CD4-positive, alpha-beta T cell (primary cell): ENCODE data around the gene ANO10. TPM values are rescaled to one million over a fixed set of nuclear protein-coding genes. Genes with fewer than 3 reads are reported as not detected.

ENCODE experiments used
- ATAC-seq: fragments of 200-7000 bp; cut with Tn5 transposase; one replicate; pipeline ENCODE4 v1.10.0; 2022; ENCODE audit warnings: mild to moderate bottlenecking; ENCODE audit not compliant: poor library complexity
- CTCF ChIA-PET: fragments of 350-600 bp; sonication (Branson Sonifier 250); formaldehyde crosslinking; loops from one replicate; lab custom pipeline; 2021; ENCODE audit warnings: antibody characterized with exemption, inconsistent platforms; lab: Charles Lee
- POLR2A ChIA-PET: fragments of 350-600 bp; sonication (Branson Sonifier 250); formaldehyde crosslinking; loops from one replicate; lab custom pipeline; 2021; ENCODE audit warnings: antibody characterized with exemption, inconsistent platforms; lab: Charles Lee
- DNase-seq, 14 experiments: peaks; one replicate each; pipeline ENCODE4 v3.0.0-alpha.2; 2013 to 2020; ENCODE audit warnings: mixed read lengths in 2 of 14
- H3K27ac ChIP-seq, 2 donors: one replicate each; pipeline versions ENCODE4 v1.5.1 to v1.7.0; 2013; ENCODE audit warnings: low read length in 2 of 2, low read depth in 1 of 2, mild to moderate bottlenecking in 1 of 2
- H3K27me3 ChIP-seq, 2 experiments: 1 replicate in 1 of 2; 2 replicates in 1 of 2; pipeline versions ENCODE4 v1.6.1 to v1.7.0; 2013; ENCODE audit warnings: low read length in 2 of 2, control low read depth in 1 of 2, mild to moderate bottlenecking in 1 of 2, moderate library complexity in 1 of 2; ENCODE audit not compliant: insufficient read depth in 2 of 2, control insufficient read depth in 1 of 2
- H3K36me3 ChIP-seq: one replicate; pipeline ENCODE4 v1.6.1; 2013; ENCODE audit warnings: low read length, control low read depth; ENCODE audit not compliant: insufficient read depth
- H3K4me1 ChIP-seq: one replicate; pipeline ENCODE4 v1.6.1; 2013; ENCODE audit warnings: low read length, control low read depth; ENCODE audit not compliant: insufficient read depth
- H3K4me3 ChIP-seq: one replicate; pipeline ENCODE4 v1.5.1; 2013; ENCODE audit warnings: mild to moderate bottlenecking, low read length, moderate library complexity
- H3K9me3 ChIP-seq, 2 experiments: 1 replicate in 1 of 2; 2 replicates in 1 of 2; pipeline versions ENCODE4 v1.6.1 to v1.7.0; 2013; ENCODE audit warnings: low read length in 2 of 2, mild to moderate bottlenecking in 2 of 2, control low read depth in 1 of 2, moderate library complexity in 1 of 2; ENCODE audit not compliant: control insufficient read depth in 1 of 2, insufficient read depth in 1 of 2
- H3K27ac Mint-ChIP-seq: one replicate; pipeline ENCODE4 v1.8.0; 2020; ENCODE audit warnings: mixed read lengths
- H3K27me3 Mint-ChIP-seq: one replicate; pipeline ENCODE4 v1.8.0; 2021; ENCODE audit warnings: mixed read lengths
- H3K36me3 Mint-ChIP-seq: one replicate; pipeline ENCODE4 v1.8.0; 2021; ENCODE audit warnings: low read depth, mixed read lengths
- H3K4me1 Mint-ChIP-seq: one replicate; pipeline ENCODE4 v1.8.0; 2021; ENCODE audit warnings: low read depth, mixed read lengths
- H3K4me3 Mint-ChIP-seq: one replicate; pipeline ENCODE4 v1.8.0; 2020; ENCODE audit warnings: mild to moderate bottlenecking, mixed read lengths
- H3K9me3 Mint-ChIP-seq: one replicate; pipeline ENCODE4 v1.8.0; 2020; ENCODE audit warnings: mixed read lengths
- intact Hi-C, 2 experiments: fragments of 100-400 bp; cut with DNase I in 1 of 2; cut with micrococcal nuclease in 1 of 2; formaldehyde crosslinking; loops; one replicate each; pipeline versions ENCODE4 v1.15.1 to v1.9.0; 2023 to 2025; cut with DNase I, micrococcal nuclease
- total RNA-seq, 174 experiments: library from RNA in 2 of 174; stranded (reverse) in 2 of 174; gene quantifications; one replicate each; pipeline ENCODE4 v1.2.3 and lab custom pipeline; 2021 to 2026
- TF ChIP-seq, protein P1 (sequence below): fragments of 200-600 bp; IDR thresholded peaks from one replicate; pipeline ENCODE4 v1.8.0; 2022; ENCODE audit warnings: antibody characterized with exemption, mild to moderate bottlenecking

The ANO10 gene
- total RNA-seq, 2 experiments from 2014 or later: 6.9 to 8.0 TPM

DNA sequence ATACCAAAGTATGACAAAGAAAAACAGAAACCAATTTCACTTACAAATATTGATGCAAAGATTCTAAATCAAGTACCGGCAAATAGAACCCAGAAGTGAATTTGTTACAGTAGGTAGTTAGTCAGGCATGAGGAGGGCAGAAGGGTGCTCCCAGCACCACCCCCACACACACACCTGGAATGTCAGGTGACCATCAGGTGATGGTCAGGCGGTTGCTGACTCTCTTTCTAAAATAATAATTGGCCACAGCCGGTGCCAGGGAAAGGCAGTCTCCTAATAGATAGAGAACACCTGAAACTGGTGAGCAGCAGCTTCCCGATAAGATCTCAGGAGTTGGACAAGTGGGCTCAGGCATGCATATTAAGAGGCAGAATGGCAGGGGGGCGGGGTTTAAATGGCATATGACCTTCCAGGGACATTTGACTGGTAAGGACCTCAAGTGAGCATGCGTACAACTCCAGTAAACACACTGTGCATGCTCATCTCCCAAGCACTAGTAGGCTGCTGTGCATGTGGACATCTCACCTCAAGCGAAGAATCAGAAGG is 131.1 kb downstream of the ANO10 start:
- POLR2A ChIA-PET: interaction anchor here (0.5 to 1.0 kb wide), 2 partner anchors 55 to 264 kb away, joined by 3 read pairs; no protein-coding TSS in a partner anchor
- H3K36me3 Mint-ChIP-seq: no peaks in the 10 kb centered on the region
- H3K4me3 ChIP-seq: no peak overlapping the region
- no peaks in the 10 kb centered on the region for H3K9me3 Mint-ChIP-seq
- H3K27me3 ChIP-seq: no peaks in the 10 kb centered on the region
- no peak overlapping the region for H3K27ac ChIP-seq
- H3K27me3 Mint-ChIP-seq: no peaks in the 10 kb centered on the region
- TF ChIP-seq, protein P1, sequence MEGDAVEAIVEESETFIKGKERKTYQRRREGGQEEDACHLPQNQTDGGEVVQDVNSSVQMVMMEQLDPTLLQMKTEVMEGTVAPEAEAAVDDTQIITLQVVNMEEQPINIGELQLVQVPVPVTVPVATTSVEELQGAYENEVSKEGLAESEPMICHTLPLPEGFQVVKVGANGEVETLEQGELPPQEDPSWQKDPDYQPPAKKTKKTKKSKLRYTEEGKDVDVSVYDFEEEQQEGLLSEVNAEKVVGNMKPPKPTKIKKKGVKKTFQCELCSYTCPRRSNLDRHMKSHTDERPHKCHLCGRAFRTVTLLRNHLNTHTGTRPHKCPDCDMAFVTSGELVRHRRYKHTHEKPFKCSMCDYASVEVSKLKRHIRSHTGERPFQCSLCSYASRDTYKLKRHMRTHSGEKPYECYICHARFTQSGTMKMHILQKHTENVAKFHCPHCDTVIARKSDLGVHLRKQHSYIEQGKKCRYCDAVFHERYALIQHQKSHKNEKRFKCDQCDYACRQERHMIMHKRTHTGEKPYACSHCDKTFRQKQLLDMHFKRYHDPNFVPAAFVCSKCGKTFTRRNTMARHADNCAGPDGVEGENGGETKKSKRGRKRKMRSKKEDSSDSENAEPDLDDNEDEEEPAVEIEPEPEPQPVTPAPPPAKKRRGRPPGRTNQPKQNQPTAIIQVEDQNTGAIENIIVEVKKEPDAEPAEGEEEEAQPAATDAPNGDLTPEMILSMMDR: no peak
- H3K4me1 Mint-ChIP-seq: peaks cover 26% of the 10 kb centered on the region
- H3K4me3 Mint-ChIP-seq: no peak overlapping the region
- no peak overlapping the region for H3K27ac Mint-ChIP-seq
- intact Hi-C loops: no loop called here
- peaks cover 0 to 2% of the 10 kb centered on the region in 2 experiments for H3K9me3 ChIP-seq
- no peaks in the 10 kb centered on the region for H3K36me3 ChIP-seq
- ATAC-seq: no peak
- CTCF ChIA-PET: interaction anchor here (1.4 kb wide), 1 partner anchor 12 kb away, joined by 3 read pairs; no protein-coding TSS in a partner anchor
- DNase-seq: no peak
- H3K4me1 ChIP-seq: peaks cover 5% of the 10 kb centered on the region

DNA sequence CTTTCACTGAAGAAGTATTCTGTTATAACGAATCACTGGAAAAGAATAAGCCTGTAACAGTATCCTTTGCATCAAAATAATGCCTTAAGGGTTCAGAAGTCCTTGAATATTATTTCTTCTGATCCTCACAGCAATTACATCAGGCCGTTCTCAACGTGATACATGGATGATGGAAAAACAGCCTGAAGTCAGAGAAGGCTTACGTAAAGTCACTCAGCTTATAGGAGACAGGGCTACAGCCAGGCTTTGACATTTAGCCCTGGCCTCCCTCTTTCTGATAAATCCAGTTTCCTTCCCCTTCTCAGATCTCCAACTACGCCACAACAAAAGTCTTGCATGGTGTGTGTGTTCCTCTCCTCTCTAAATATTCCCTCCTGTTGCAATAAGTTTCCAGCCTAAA is 131.9 kb downstream of the ANO10 start:
- CTCF ChIA-PET: no interaction called here
- no peak for DNase-seq
- intact Hi-C loops: no loop called here
- H3K36me3 ChIP-seq: no peaks in the 10 kb centered on the region
- Mint-ChIP-seq H3K4me3 (no peak overlapping the region), H3K27me3 (no peaks in the 10 kb centered on the region), H3K27ac (no peak overlapping the region), H3K4me1 (peaks cover 26% of the 10 kb centered on the region), H3K36me3 (no peaks in the 10 kb centered on the region), H3K9me3 (no peaks in the 10 kb centered on the region)
- TF ChIP-seq, protein P1: no peak
- H3K4me3 ChIP-seq: no peak overlapping the region
- H3K9me3 ChIP-seq: peaks cover 0 to 9% of the 10 kb centered on the region in 2 experiments
- H3K4me1 ChIP-seq: peaks cover 5% of the 10 kb centered on the region
- no peak for ATAC-seq
- H3K27ac ChIP-seq: no peak overlapping the region
- H3K27me3 ChIP-seq: no peaks in the 10 kb centered on the region
- POLR2A ChIA-PET: no interaction called here

DNA sequence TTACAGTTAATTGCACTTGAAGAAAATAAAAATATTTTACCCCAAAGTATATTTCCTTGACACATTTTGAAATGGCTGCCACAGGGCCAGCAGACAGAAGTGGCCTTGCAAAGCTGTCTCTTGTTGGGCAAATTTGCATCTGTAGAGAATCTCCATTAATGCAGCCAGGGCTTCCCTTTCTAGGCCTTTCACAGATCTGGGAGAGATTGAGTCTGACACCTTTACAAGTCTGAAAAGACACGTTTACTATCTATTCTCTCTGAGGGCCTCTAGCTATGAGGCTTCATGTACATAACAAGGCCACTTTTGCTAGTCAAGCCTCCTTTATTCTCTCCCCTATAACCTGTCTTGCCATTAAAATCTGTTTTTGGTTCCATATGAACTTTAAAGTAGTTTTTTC is 135.9 kb downstream of the ANO10 start:
- DNase-seq (no peak), ATAC-seq (no peak)
- Histone ChIP-seq H3K36me3 (no peaks in the 10 kb centered on the region), H3K27ac (no peak overlapping the region), H3K27me3 (no peaks in the 10 kb centered on the region), H3K9me3 (peaks cover 0 to 12% of the 10 kb centered on the region in 2 experiments), H3K4me1 (peaks cover 9% of the 10 kb centered on the region), H3K4me3 (no peak overlapping the region)
- Mint-ChIP-seq H3K36me3 (peaks cover 9% of the 10 kb centered on the region), H3K27ac (no peak overlapping the region), H3K27me3 (no peaks in the 10 kb centered on the region), H3K9me3 (peaks cover 1% of the 10 kb centered on the region), H3K4me3 (no peak overlapping the region), H3K4me1 (peaks cover 35% of the 10 kb centered on the region)
- intact Hi-C loops: no loop called here
- TF ChIP-seq, protein P1: no peak
- ChIA-PET POLR2A (interaction anchor here (1.1 kb wide), 1 partner anchor 15 kb away, joined by 3 read pairs; no protein-coding TSS in a partner anchor), CTCF (no interaction called here)
